Stimulated activated CD8-positive, alpha-beta memory T cell treated with anti-CD3 and anti-CD28 coated beads, Interleukin-4, amount 100 ng/mL, for 1 hour (primary cell): ENCODE data around the gene SRL.
"Not testable (repeated sequence)": the region's sequence is repeated elsewhere in the genome, so short reads cannot be mapped to it uniquely, and the experiment has no call there.

Source experiments
- DNase-seq, 2 donors: peaks; one replicate each; pipeline ENCODE4 v3.0.0-alpha.2; 2020; ENCODE audit warnings: low read depth in 2 of 2, low spot score in 1 of 2

The SRL gene

DNA sequence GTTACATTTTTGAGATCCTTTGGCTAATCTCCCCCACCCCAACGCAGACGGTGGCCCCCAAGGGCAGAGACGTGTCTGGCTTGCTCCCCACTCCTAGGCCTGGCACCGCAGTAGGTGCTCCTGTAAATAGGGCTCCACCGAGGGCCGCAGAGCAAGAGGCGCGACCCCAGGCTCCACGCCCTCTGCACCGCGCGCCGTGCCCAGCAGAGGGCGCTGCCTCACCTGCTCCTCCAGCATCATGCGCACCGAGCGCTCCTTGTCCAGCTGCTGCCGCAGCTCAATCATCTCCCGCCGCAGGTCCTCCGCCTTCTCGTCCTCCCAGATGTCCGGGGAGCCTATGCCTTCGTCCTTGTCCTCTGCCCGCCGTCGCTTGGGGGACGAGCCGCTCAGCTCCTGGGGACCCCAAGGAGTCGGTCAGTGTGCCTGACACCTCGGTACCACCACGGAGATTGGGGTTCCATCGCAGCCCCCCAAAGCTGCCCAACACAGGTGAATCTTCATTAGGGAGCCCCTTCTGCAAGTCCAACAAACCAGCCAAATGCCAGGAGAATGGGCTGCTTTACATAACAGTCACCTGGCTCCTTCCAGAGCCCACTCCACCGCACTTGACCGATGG is 19.8 kb upstream of the SRL start:
- no peak for DNase-seq

DNA sequence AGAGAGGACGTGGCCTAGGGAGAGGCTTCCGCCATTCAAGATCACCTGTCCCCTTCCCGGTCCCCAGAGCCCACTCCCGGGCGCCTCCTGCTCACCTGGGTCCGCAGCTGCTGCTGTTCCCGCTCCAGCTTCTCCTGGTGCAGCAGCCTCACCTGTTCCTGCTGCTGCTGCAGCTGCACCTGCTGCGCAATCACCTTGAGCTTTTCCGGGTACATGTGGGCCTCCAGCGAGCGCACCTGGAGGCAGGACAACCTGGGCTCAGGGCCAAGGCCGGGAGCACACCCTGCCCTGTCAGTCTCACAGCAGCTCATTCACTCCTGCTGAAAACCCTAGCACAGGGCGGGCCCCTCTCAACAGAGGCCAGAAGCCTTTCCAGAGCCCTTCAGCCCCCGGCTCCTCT is 18.5 kb upstream of the SRL start:
- no peak for DNase-seq

DNA sequence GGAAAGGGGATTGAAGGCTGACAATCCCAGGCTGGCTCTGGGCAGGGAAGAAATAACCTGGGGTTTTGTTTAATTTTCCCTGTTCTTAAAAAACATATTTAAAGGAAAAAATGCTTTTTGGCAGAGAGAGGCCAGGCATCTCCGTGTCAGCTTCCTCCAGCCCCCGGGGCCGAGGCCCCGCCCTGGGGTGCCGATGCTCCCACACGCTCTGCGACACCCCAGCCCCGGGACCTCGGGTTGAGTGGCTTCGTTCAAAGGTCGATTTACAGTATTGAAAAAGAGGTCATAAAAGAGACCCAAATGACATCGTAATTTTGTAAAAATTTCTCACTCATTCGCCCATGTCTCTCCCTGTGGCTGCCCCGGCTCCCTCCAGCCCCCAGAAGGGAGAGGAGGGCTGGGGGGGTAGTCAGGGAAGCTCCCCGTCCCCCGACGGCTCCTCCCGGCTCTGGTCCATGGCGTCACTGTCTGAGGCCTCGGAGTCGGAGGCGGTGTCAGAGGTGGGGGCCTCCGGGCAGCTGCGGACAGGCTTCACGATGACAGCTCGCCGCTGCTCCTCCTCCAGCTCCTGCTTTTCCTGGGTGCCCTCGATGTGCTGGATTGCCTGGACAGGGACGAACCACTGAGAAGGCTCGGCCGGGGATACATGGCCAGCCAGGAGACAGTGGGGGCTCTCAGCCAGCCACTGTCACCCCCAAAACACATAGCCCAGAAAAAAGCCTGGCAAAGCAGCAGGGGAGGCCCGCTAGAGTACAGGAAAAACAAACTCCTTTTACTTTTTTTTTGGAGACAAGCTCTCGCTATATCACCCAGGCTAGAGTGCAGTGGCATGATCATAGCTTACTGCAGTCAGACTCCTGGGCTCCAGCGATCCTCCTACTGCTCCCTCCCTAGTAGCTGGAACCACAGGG is 16.0 kb upstream of the SRL start:
- no peak for DNase-seq

DNA sequence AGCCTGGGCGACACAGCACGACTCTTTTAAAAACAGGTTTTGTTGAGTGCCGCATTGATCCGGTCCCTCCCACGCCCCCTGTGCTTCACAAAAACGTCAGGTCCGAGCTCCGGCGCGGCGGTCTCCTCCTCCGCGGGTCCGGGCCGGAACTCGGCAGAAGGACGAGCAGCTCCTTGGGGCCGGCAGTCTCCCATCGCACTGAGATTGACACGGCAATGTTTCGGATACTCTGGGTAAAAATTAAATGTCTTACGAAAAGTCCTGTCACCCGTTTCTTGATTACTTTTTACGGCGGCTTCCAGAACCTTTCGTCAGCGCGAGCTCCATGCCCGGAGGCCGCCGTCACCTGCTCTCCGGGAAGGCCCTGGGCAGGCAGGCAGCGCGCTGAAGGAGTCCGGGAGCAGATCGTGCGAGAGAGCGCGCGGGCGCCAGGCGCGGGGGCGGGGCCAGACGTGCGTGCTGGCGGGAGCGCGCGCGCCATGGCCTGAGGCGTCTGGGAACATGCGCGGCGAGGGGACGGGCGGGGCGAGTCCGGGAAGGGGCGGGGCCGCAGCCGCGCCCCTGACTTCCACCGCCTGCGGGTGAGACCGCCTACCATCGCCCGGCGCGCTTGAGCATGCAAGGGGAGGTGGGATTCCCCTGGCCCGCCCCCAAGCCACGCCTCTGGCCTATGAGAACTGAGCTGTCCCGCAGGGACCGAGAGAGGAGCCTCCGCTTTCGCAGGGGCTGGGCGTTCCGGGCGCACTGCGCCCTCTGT is 11.7 kb upstream of the SRL start:
- DNase-seq, result peak; percentile 97 to 99

DNA sequence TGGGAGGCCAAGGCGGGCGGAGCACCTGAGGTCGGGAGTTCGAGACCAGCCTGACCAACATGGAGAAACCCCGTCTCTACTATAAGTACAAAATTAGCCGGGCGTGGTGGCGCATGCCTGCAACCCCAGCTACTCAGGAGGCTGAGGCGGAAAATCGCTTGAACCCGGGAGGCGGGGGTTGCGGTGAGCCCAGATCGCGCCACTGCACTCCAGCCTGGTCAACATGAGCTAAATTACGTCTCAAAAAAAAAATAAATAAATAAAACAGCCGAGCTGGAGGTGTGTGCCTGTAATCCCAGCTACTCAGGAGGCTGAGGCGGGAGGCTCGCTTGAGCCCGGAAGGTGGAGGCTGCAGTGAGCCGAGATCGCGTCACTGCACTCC is 11.1 kb upstream of the SRL start:
- DNase-seq, result not testable (repeated sequence)

DNA sequence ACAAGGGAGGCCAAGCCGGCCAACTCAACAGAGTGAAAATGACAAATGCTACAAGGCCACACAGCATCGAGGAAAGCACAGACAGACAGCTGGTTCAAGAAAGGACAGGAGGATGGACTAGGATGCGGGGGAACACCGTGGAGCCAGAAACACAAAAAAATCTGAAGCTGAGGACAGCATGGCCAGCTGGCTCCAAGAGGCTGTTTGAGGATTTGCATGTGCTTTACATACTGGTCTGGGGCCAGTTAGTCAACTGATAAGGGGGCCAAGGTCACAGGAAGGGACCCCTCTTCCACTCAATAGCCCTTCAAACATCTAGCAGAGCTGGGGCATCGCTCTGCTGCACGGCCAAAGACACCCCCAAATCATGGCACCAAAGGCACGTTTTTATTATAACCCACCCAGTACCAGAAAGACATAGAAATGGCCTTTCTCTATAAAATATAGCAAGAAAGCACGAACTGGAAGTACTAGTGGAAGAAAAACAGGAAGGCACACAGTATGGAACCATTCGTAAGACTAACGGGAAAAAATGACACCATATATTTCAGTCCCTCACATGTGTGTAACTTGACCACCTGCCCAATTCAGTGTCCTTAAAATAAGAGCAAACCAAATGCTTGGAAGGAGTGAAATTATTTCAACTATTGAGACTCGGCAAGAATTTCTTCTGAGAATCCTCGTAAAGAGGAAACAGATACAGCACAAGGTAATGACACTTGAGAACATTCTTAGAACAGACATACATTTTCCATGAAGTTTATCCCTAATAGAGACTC is 7.8 kb upstream of the SRL start:
- no peak for DNase-seq

DNA sequence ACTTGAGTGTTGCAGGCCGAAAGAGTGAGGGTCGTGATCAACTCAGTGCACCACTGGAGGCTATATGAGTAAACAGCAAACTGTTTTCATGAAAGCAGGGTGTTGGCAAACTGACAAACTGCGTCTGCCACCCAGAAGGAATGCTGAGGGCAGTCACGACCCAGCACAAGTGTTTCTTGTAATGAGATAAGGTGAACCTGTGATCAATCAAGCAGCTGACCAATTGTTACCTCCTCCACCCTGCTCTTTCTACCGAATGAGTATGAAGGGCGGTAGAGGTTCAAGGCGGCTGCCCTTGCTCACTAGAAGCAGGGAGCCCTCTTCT is 5.5 kb upstream of the SRL start:
- DNase-seq, result no peak

DNA sequence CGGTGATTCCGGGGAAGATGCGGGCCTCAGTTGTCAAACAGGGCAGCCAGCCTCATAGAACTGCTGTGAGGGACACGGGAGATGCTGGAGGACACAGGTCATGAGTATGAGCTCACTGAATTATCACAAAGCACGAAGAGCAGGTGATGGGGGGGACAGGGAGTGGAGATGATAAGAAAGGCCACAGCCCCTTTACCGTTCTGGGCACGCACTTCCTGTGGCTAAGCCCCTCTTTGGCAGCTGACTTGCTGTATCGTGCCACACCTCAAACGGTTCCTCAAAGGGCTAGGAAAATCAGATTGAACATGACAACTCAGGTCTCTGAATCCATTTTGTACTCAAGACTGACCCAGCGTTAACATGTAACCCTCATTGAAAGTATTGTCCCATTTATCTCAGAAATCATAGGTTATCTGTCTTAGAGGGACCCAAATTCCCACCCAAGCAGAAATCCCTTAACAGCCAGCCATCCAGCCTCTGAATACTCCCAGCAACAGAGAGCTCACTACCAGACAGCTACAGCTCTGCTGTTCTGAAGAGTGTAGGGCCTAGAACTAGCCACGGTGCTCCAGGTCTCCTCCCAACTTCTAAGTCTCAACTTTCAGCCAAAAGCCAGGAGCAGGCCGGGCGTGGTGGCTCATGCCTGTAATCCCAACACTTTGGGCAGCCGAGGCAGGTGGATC is 5.0 kb upstream of the SRL start:
- no peak for DNase-seq

DNA sequence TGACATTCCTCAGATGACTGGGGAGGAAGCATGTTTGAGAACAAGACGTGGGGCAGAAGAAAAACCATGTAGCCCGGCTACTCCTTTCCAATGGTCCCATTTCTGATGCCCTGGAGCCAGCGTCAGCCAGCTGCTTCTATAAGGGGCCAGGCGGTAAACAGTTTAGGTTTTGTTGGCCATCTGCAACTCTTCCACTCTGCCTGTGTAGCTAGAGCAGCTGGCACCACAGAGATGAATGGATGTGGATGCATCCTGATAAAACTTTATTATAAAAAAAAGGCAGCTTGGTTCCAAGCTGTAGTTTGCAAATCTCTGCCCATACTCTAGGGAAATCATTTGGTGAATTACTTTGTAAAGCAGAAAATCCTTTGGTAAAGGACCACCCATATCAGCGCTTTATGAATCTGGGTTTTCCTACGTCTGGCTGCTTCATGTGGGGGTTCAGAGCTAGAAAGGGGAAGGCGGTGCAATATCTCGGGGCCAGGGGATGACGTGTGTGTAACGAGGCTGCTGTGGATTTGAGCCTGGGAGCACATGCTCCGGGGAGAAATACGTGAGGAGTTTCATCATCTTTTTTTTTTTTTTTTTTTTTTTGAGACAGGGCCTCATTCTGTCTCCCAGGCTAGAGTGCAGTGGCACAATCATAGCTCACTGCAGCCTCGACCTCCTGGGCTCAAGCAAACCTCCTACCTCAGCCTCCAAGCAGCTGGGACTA is 3.4 kb upstream of the SRL start:
- DNase-seq, result no peak

DNA sequence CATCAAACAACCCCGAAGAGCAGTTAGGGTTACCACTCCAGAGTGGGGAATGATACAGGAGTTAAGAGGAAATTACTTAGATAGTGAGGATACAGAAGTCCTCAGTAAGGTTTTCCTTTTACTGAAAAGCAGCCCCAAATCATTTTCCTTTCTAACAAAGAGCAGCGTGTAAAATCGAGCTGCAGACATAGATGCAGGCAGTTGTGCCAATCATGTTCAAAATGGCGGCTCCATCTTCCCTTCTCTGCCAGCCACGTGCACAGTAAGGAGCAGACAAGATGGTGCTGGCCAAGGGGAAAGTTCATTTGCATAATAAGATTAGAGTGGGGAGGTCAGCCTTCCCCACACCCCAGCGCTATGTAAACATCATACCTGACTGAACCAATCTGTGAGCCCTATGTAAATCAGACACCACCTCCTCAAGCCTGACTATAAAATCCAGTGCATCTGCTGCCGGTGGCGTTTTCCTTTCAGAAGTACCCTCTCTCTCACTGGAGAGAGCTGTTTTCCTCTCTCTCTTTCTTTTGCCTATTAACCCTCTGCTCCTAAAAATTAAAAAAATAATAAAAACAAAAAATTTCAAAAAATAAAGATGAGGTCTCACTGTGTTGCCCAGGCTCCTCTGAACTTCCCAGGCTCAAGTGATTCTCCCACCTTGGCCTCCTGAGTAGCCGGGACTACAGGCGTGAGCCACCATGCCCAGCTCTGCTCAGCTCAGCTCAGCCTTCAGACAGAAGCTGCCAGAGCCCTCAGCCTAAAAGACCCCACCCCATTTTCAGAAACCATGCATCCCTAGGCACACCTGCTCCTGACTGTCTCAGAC is 2.6 kb upstream of the SRL start:
- no peak for DNase-seq

DNA sequence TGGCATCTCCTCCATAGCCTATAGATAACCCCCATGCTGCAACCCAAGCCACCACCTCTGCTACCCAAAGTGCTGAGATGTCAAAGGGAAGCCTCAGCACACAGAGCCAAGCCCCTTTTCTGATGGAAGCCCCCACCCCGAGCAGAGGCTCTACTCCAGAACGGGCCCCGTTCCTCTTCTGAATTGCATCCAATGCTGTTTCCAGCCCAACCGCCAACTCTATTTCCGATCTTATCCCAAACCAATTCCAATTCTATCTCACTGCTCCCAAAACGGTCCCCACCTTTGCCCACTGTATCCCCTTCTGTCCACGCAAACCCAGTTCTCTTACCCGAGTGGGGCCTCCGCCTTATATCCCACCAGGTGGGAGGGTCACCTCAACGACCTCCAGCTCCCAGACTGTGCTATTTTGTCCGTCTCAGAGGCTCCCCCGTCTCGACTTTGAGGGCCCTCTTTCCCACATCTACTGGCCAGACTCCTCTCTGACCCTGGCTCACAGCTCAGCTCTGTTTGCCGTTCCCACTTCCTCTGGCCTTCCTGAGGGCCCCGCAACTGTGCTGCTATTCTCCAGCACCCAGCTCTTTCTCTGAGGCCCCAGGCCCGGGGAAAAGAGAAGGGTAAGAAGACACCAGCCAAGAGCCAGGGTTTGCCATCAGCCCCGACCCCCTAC is 487 bp downstream of the SRL start:
- no peak for DNase-seq

DNA sequence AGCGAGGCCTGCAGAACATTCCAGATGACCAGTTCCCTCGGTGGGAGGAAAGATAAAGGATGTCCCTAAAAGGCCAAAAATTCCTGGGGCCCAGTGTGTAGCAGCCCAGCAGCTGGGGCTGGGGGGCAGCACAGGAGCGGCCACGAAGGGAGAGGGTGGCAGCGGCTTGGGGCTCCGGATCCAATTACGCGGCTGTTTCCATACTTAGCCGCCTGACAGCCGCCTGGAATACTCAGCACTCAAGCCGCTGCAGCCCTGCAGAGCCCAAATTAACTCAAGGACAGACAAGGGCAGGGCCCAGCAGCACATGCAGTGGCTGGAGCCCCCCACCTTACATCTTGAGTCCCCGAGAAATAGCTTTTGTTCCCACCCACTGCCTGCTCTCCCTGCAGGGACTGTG is 1.3 kb downstream of the SRL start:
- no peak for DNase-seq

DNA sequence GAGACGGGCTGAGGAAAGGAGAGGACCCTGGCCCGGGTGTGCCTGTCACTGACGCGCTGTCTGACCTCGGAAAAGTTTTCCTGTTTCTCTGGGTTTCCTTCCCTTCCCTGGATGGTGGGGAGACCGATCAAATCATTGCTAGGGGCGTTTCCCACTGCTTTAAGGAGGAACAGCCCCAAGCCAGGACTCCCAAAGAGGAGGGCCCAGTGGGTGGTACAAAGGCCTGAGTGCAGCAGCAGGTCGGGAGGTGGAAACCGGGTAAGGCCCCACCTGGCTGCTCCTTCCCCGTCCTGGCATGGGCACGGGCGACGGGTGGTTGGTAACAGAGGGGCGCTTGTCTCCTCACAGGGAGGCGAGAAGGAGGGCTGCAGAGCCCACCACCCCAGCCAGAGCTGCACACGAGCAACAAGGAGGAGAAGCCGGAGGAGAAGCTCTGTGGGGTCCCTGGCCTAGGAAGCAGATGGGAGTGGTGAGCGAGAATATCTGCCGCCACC is 2.2 kb downstream of the SRL start:
- no peak for DNase-seq

DNA sequence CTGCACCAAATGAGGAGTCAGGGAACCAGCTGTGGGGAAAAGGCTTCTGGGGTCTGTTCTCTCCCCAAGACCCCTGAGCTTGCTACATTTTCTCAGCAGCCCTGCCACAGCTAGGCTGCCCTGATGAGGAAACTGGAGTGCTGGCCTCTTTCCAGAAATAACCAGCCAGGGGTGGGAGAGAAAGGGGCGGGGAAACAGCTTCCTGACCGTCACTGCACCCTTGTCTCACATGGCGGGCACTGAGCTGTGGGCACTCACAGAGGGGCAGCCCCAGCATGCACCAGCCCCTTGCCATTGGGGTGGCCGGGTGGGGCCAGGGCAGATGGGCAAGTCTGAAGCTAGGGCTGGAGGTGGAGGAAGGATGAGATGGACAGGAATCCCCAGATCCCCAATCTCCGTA is 2.9 kb downstream of the SRL start:
- no peak for DNase-seq

DNA sequence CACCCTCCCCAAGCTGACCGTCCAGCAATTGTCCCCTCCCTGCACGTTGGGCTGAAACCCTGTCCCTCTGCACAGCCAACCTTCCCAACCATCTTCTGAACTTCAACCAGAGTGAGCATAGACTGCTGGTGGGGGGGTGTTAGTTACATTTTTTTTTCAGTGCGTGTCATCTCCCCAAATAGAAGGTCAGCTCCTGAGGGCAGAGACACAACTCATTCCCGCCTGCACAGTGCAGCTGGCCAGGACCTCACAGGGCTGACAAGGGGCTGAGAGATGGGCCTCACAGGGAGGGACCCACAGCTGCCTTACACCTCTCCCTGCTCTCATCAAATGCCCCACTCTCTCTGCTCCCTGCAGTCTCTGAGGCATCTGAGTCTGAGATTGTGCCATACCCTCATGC is 8.4 kb downstream of the SRL start:
- DNase-seq, result no peak

DNA sequence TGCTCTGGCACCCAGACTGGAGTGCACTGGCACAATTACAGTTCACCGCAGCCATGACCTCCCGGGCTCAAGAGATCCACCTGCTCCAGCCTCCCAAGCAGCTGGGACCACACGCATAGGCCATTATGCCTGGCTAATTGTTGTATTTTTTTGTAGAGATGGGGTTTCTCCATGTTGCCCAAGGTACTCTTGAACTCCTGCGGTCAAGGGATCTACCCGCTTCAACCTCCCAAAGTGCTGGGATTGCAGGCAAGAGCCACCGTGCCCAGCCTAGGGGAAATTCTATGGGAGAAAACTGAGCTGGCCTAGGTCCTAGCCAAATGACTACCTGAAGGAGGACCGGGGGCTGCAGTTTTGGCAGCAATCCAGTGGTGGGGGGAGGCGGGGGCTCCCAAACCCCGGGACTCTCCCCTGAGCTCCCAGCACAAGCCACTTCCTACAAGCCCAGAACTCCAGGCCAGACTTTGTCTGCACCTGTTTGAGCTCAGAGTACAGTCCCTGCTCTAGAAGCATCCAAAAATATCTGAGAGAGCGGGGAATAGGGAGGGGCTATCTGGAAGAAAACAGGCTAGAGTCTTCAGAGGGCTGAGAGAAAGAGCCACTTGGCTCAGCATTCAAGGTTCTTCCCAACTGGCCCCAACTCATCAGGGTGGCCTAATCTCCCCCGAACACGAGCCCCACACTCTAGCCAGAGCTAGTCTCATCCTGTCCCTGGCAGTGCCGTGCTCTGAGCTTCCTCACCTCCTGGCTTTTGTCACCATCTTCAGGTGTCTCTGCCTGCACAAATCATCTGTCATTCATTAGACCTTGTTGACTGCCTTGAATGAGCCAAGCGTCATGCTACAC is 9.1 kb downstream of the SRL start:
- no peak for DNase-seq

DNA sequence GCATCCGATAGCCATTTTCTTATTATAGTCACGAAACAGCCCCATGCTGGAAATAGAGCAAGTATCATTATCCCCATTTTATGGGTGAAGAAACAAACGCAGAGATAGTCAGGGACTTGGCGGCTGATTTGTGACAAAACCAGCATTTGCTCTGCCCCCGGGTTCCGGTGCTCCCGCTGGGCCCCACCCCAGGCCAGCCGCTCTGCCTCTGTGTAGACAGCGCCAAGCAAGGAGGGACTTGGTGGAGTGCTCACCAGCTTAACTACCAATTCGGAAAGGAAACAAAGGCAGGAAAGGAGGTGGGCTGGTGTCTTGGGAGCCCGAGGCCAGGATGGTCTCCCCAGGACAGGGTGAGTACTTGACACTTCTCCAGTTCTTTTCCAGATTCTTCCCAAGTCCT is 10.0 kb downstream of the SRL start:
- DNase-seq, result no peak

DNA sequence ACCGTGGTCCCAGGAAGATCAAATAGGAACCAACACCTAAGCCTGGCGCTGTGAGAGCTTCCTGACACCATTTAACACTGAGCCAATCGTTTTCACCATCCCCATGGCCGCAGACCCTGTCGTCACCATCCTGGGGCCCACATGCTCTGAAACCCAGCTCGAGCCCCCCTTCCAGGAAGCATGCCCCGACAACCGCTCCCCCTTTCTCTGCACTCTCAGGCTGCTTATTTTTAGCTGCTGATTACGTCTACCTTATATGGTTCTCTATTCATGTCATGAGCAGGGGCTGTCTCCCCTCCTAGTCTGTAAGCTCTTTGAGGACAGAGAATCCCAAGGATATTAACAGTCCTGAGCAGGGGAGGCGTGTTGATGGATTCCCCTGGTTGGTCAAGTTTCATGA is 10.5 kb downstream of the SRL start:
- no peak for DNase-seq
